Measurements from ENCODE around the gene SLC43A3.
"Not testable (repeated sequence)": the region's sequence is repeated elsewhere in the genome, so short reads cannot be mapped to it uniquely, and the experiment has no call there.

The SLC43A3 gene

GRCh38 chr11:57376095-57377090, 50.5 kb downstream of the SLC43A3 start:
- DNase-seq = no peak

DNA sequence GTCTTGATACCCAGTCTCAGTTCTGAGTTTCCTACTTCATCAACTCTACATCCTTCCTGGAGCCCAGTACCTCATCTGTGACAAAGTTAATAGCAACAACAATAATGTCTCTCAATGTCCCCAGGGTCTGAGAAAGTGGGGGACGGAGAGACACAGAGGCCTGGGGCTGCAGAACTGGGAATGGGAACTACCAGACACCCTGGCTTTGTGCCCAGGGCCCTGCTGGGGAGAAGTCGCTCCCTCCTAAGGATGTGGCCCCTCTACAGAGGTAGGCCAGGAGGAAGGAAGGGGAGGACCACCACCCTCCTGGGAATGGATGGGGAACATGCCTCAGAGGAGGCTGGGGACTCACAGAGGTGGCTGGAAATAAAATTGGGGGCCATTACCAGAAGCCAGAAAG, 51.4 kb downstream of the SLC43A3 start:
- DNase-seq = no peak

DNA sequence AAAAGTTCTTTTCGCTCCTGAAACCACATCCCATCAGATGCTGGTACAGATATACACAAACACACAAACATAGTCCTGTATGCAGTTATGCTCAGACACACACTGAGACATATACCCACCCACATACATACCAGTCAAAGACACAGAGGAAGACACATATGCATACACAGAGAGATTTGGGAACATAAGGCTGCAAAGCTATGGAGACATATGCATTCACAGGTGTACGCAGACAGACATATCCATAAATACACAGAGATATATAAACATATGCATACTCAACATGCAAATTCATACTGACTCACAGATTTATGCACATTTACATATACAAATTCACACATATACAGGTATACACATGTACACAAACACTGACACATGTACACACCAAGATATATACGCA, 52.0 kb downstream of the SLC43A3 start:
- DNase-seq = no peak

DNA sequence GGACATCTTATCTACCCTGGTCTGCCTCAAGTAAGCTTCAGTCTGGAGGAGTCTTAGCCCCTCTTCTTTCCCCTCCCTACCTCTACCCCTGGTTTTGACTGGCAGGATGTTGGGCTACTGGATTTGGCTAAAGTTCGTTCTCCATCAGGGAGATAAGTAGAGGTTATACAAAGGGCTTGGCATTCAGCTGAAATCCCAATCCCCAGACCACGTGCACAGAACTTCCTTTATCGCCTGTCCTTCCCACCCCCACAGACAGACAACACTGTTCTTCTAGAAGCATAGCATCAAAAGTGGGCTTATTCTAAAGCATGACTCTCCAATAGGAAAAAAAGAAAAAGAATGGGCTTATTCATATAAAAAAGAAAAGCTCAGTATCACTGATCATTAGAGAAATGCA, 53.8 kb downstream of the SLC43A3 start:
- no peak for DNase-seq

GRCh38 chr11:57370941-57371340, 56.0 kb downstream of the SLC43A3 start:
- no peak for DNase-seq

GRCh38 chr11:57370251-57370650, 56.7 kb downstream of the SLC43A3 start:
- no peak for DNase-seq

DNA sequence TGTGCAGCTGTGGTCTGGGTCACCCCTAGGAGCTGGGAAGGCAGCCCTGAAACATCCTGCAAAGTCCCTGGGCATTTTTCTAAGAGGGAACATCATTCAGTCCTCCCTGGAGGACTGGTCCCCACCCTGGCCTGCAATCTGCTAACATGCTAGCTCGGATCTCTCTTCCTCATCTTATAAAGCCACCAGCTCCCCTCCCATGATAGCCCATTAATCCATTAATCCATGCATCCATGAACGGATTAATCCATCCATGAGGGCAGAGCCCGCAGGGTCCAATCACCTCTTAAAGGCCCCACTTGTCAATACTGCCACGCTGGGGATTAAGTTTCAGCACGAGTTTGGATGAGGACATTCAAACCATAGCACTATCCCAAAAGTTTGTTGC, 58.1 kb downstream of the SLC43A3 start:
- no peak for DNase-seq

DNA sequence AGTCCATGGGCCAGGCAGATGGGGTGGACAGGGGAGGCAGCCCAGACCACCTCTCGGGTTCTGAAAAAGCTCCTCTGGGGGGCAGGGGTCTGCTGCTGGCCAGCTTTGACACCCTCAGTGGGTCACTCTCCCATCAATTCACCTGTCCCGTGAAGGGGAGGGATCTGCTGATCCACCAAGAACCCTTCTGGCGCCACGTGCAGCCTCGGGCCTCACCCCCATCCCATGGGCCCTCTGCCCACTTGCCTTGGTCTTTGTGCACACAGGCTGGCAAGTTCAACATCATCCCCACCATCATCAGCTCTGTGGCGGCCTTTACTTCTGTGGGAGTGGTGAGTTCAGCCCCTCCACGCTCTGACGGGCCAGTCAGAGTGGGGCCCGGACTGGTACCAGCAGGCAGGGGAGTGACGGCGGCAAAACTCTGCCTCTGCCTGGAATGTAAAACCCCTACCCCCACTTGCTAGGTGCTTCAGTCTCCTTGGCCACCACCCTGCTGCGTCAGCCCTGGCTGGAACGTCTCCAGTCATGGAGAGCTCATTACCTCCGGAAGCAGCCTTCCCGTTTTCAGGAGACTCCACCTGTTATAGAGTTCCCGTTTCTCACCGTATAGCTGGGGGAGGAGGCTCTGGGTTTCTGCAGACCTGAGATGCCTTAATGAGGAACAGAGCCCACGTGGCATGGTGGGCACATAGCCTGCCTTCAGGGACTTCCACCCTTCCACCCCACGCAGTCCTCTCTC, 58.6 kb downstream of the SLC43A3 start:
- DNase-seq = no peak

DNA sequence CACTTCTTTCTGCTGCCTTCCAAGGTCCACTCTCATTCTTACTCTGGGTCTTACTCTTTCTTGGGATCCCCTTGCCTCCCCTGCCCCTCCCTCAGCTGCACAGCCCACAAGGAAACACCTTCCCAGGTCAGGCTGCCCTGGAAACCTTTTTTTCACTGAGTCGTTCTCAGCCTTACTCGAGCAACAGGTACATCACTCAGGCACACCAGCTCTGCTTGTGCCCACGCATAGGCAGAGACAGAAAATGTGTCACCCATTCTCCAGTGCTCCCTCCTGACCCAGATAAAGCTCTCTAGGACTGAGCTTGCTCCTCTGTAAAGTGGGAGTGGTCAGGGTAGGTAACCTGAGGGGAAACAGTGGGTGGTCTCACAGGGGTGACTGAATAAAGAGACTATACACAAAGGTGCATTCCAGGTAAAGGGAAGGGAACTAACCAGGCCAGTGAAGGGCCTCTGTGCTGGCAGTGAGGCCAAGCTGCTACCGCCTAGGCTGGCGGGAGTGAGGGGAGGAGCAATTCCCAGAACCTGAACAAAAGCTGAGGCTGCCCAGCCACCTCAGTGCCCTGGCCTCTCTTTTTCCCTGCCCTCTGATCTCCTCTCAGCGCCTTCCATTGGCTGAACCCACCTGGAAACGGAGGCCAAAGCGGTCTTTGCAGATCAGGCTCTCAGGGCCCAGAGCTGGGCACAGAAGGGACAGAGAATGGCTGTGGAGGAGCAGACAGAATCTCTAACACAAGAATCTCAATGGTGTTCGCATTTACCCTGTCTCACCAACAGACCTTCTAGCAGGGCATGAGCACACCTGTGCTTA, 61.9 kb downstream of the SLC43A3 start:
- no peak for DNase-seq

DNA sequence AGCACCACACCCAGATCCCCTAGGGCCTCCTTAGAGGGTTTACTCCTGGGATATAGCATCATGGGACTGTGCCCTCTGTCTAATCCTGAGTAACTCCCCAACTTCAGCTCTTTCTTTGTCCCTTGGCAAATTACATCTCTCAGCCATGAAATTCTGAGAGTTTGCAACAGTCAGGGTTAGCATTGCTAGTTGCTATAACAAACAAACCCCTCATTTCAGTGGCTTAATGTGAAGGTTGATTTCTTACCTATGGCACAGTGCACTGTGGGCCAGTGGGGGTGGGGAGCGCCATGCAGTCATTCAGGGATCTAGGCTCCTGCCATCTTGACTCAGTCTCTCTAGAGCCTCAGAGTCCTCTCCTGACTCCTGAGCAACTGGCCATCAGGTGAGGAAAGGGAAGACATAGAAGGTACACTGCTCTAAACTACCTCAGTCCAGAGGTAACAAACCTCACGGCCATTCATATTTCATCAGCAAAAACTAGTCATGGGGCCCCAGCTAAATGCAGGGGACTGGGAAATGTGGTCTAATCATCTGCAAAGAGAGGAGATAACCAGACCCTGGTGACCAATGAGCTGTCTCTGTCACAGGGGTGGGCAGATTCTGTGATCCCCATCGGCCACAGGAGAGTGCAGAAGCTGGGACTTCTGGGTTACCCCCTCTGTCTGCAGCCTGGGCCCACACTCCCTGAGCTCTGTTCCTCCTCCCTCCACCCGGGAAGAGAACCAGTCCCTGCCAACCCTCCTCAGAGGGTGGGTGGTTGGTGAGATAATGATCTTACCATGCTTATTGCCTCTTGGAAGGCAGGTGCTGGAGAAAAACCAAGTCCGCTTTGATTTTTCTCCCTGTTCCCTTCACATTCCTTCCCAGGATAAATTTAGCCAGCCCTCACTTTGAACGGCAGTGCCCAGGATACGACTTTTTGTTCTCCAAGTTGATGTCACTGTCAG, 63.5 kb downstream of the SLC43A3 start:
- no peak for DNase-seq

- DNase-seq = no peak
These were observed 65.0 kb downstream of the SLC43A3 start for GRCh38 chr11:57361926-57362325.

DNA sequence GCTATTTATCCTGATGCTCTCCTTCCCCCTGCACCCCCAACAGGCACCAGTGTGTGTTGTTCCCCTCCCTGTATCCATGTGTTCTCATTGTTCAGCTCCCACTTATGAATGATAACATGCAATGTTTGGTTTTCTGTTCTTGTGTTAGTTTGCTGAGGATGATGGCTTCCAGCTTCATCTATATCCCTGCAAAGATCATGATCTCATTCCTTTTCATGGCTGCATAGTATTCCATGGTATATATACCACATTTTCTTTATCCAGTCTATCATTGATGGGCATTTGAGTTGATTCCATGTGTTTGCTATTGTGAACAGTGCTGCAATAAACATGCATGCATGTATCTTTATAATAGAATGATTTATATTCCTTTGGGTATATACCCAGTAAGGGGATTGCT, 65.5 kb downstream of the SLC43A3 start:
- DNase-seq = not testable (repeated sequence)

DNA sequence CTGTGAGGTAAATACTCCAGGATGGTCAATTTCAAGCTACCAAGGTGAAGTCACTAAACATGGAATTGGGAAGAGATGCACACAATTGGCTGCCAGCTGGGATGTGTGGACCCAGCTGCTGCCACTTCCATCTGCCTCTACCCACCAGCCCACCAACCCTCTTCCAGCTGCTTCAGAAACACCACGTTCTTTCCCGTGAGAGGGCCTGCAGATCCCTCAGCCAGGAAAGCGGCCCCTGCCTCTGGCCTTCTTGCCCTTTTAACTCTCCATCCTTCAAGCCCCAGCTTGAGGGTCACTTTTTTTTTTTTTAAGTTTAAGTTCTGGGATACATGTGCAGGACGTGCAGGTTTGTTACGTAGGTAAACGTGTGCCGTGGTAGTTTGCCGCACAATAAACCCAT, 65.9 kb downstream of the SLC43A3 start:
- no peak for DNase-seq

DNA sequence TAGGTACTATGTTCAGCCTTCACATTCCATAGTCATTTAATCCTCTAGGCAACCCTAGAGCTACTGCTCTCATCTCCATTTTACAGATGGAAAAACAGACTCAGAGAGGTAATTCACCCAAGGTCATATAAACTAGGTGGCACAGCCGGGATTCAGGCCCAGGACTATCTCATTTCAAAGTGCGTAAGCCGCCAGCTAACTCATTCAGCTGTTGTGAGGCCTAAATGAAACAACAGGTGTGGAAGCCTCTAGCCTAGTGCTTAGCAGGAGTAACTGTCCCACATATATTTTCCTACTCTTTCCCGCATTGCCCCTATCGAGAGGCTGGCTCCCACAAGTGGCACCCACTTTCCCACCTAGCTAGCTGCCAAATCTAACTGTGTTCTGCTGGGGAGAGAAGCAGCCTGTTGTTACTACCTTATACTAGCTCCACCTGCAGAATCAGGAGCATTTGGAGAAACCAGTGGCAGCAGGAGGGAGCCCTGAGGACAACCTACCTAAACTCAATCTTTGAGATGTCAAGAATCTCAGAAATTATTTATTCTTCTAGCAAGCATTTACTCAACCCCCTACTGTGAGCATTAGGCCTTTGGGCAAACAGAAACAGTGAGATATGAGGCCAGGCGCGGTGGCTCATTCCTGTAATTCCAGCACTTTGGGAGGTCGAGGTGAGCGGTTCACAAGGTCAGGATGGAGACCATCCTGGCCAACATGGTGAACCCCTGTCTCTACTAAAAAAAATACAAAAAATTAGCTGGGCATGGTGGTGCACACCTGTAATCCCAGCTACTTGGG, 66.8 kb downstream of the SLC43A3 start:
- no peak for DNase-seq

DNA sequence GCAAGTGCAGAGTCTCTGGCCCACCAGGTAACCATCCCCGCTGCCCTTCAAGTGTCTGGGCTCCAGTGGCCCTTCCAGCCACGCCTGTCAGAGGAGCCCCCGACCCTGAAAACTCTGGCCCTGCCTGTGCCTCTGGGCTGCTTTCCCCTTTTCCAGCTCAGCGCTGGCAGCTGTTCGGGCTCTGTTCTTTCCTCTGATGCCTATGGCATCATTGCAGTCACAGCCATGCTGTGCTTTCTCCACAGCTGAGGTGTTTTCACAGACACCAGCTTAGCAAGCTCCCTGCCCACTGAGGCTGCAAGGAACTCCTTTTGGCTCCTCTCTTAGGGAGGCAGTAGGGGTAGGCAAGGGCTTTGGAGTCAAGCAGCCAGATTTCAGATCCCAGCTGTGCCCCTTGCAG, 67.5 kb downstream of the SLC43A3 start:
- no peak for DNase-seq

- DNase-seq = no peak
These were observed 67.9 kb downstream of the SLC43A3 start for GRCh38 chr11:57358991-57359390.

DNA sequence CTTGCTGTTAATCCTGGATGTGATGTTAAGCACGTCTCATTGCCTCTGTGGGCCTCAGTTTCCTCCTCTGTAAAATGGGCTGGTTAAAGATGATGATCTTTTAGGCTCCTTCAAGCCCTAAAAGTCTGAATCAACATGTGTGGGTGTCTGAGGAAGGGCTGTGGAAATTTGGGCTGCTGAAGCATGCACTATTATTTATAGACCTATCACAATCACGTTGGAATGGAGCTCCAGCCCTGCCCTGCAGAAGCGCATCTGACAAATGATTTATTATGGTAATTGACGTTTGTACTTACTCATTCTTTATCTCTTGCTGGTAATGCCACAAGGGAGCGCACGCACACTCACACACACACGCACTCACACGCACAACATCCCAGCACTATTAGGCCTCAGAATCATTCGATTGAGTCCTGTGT, 68.4 kb downstream of the SLC43A3 start:
- DNase-seq = no peak

GRCh38 chr11:57357856-57358255, 69.1 kb downstream of the SLC43A3 start:
- DNase-seq = no peak

- no peak for DNase-seq
These were observed 69.6 kb downstream of the SLC43A3 start for GRCh38 chr11:57357310-57357709.
